GM10847 (cell line): ENCODE results near the gene PRR35.

Experiments
- POLR2A ChIP-seq: IDR thresholded peaks from 2 replicates; pipeline ENCODE4 v1.6.1; 2011; ENCODE audit not compliant: insufficient read length; ENCODE audit errors: extremely low read depth

The PRR35 gene

DNA sequence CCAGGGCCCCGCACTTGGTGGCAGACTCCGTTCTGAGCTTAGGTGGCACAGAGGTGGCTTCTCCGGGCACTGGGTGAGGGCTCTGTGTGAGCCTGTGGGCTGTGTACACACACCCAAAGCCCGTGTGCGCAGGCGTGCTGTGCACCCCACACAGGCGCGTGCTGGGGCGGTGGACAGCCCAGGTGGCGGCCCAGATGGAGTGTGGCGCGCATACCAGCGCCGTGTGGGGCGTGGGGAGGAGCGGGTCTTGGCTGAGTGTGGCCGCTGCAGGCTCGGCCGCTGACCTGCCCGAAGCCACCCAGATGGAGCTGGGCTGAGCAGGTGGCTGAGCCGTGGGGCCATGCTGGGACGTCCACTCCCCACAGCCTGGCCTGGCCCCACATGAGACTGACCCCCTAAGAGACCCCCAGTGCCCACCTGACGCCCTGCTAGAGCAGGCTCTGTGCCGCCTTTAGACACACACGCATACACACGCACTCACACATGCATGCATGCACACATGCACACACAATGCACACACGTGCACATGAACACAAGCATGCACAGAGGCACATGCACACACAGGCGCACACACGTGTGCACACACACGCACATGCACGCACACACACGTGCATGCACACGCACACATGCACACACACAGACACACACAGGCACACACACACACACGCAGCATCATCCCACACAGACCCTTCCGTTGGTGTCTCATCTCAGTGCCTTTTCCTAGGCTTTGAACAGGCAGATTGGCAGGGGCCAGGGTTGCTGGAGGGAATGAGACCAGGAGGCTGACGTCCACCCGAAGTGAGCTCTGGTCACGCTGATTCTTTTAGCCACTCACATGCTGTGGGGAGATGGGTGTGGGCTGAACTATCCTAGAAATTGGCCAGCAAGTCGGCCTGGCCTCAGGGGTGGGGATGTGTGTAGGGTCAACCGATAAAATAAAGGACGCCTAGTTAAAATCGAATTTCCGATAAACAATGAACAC is 2.1 kb downstream of the PRR35 start:
- TF ChIP-seq POLR2A = no peak

DNA sequence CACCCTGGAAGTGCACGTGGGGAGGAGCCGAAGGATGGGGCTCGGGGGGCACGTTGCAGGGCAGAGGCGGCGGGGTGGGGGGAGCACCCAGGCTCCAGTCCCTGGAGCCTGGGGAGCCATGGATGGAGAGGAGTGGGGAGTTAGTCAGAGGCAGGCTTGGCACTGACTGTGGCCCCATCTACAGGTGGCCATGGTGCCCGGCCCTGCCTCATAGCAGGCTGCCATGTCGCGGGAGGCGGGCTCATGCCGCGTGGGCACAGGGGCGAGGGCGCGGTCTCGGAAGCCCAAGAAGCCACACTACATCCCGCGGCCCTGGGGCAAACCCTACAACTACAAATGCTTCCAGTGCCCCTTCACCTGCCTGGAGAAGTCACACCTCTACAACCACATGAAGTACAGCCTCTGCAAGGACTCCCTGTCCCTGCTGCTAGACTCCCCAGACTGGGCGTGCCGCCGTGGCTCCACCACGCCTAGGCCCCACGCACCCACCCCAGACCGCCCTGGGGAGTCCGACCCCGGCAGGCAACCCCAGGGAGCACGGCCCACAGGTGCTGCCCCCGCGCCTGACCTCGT is 3.0 kb downstream of the PRR35 start:
- TF ChIP-seq POLR2A = no peak

DNA sequence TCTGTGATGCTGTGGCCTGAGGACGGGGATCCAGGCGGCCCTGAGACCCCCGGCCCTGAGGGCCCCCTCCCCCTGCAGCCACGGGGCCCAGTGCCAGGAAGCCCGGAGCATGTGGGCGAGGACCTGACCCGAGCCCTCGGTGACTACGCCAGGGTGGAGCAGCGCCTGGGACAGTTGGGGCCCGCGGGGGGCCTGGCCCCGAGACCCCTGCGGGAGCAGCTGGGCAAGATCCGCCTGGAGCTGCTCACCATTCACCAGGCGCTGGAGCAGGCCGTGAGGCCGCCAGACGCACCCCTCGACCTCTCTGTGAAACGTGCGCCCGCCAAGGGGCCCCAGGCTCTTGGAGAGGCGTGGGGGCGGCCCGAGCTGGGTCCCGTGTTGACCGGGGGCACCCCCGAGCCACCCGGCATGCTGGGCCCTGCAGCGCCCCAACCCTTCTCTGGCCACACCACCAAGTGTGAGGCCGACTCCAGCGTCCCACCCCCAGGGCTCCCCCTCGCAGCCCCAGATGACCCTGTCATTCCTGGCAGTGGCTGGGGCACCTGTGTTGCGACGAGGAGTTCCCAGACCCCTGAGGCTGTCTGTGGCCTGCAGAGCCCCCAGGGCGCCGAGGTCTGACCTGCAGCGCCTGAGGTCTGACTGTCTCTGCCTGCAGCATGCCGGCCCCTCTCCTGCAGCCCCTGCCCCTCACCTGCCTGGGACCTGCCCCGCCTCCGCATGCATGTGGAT is 4.7 kb downstream of the PRR35 start:
- no peak for TF ChIP-seq POLR2A

DNA sequence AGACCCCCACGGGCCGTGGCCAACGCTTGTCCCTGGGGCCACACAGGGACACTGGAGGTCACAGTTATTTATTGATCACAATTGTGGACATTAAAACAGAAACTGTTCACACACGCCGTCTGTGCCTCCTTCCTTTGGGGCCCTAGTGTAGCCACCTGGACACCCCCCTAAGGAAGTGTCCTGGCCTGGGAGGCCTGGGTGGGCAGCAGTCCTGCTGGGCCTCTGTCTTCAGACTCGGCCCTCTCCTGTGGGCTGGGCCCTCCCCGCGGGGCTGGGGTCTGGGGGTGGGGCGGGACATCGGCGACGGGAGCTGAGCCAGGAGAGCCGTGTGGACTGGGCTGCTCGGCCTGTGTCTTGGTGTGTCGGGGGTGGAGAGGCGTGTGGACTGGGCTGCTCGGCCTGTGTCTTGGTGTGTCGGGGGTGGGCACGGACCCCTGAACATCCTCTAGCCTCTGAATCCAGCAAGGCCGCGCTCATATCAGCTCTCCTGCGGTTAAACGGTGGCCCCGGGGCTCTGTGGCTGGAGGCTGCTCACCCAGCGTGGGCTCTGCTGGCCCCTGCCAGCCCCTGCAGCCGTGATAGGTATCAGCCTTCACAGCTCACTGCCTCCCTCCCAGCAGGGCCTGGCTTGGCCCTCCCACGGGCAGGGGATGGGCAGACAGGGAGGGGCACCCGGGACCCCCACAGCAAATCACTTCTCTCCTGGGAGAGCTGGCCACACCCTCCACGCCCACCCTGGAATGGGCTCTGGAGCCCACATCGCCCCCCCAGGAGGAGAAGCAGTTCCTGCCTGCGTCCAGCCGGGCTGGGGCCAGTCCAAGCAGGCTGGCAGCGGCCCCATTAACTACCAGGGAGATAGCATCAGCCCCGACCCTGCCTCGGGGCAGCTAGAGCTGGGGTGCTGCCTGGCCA is 5.5 kb downstream of the PRR35 start:
- no peak for TF ChIP-seq POLR2A

DNA sequence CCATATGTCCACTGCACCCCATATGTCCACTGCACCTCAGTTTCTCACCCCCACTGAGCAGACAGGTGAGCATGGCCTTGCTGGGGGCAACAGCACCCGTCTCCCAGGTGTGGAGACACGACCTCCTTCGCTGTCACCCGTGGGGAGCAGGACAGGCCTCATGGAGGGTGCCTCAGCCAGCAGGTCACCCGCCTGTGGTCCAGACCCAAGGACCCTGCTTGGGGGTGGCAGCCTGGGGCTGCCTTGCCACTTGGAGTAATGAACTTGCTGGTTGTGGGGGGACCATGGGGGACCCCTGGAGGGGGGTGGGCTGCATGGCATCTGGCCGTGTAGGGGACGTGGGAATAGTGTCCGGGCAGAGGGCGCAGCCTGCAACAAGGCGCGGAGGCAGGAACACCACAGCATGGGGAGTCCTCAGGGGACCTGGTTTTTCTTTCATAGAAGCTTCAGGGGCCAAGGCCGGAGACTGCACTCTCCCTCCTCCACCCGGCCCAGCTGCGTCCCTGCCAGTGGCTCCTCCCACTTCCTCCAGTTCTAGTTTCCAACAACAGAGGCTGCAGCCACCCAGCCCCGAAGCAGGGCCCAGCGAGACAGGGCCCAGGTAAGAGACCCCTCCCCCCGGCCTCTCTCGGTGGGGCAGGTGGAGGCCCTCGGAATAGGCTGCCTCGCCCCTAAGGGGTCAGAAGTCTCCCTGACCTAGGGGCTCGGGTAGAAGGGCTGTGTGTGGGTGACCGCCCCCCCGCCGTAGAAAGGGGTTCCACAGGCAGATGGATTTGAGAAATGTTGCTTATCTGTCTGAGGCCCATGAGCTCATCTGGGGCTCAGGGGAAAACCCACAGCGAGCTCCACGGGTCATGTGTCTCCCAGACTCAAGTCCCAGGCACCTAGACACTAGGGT is 6.5 kb downstream of the PRR35 start, which contains the start of gene NHLRC4:
NHLRC4 (plus strand) TSS at position 531 of the 898 bp plus-strand sequence. CDS start 1,043 bp downstream, outside the sequence.
- TF ChIP-seq POLR2A = peak; percentile 38

DNA sequence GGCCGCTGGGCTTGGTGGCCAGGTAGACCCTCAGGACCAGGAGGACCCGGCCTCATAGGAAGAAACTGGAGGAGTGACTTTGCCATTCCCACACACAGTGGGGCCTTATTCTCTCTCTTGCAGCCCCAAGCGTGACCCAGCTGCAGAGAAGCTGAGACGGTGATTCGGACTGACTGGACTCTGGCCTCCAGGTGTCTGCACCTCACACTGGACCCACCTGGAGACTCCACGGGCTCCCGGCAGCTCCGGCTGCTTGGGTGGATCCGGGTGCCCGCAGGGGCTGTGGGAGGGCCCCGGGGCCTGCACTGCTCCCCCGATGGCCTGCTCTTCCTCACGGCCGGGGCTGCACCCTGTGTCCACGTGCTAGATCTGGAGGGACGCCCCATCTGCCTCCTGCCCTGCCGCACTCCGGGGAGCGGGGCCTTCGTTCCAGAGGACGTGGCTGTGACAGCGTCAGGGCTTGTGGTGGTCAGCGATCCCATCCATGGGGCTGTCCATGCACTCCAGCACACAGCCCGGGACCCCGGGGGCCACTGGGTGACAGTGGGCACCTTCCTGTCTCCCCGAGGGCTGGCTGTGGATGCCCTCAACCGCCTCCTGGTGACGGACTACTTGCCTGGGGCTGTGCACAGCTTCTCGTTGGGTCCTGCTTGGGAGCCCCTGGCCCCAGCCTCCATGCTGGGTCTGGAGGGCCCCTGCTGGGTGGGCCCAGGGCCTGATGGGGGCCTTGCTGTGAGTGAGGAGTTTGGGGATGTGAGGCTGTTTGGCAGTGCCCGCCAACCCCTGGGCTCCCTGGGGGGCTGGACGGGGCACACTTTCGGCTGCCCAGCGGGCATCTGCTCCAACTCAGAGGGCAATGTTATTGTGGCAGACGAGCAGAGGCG is 7.4 kb downstream of the PRR35 start:
- no peak for TF ChIP-seq POLR2A

DNA sequence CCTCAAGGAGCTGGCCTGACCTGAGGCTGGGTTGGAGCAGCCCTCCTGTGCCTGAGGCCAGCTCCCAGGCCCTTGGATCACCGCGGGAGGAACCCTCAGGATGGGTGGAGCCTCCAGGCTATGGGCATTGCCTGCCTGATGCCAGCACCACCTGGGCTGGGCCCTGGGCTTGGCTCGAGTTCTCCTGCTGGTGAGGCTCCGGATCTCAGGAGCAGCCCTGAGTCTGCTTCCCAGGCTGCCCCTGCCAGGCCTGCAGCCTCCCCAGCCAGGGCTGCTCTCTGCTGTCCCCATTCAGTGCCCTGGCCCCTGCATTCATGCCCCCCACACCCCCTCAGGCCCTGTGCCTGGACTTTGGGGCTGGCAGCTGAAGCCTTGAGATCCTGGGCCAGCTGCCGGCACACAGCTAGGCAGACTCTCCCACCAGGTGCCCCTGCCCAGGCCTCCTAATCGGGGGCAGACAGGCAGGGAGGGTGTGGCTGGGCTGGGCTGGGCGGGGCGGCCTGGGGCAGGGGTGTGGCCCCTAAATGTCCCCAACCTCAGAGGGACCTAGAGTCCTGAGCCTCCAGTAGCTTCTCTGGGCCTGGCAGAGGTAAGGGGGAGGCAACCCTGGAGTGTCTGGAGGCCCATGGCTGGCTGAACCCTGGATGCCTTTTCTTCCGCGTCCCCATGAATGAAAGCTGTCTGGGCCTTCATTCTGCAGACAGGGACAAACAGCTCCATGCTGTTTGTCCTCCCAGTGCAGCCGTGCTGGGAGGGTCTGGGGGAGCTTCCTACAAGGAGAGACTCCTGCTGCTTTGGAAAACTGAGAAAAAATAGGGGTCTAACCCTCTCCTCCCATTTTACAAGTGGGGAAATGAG is 8.4 kb downstream of the PRR35 start:
- no peak for TF ChIP-seq POLR2A

DNA sequence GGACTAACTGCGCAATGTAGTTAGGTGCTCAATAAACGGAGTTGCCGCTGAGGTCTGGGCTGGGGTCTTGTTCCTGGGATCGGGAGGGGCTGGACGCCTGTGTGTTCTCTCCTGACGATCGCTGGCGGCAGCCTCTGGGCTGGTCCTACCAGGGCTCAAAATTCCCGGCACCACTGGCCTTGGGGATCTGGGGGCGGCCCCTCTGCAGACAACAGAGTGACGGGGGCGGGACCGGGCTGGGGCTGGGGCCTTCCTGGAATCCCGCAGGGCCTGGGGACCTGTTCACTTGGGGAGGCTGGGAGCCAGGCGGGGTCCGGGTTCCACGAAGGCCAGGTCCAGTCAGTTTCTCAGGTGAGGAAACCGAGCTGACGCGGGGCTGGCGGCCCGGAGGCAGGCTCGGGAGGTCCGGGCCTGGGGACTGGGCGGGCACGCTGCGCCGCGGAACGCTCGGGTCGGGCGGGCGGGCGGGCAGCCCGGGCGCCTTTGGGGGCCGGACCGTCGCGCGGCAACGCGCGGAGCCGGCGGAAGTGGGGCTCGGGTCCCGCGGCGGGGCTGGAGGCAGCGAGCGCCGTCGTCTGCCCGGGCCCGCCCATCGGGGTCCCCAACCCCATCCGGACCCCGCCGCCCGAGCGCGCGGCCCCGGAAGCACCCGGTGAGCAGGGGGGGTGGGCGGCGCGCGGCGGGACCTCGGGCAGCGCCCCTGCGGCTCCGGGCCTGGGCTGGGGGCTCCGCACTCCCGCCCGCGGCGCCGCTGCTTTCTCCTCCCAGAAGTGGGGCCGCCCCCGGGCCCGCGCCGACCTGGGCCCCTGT is 9.5 kb downstream of the PRR35 start, which contains the start of gene PIGQ:
PIGQ (plus strand) TSS at position 524 of the 810 bp plus-strand sequence. CDS start 4,107 bp downstream, outside the sequence.
- peak; percentile 42 for TF ChIP-seq POLR2A

DNA sequence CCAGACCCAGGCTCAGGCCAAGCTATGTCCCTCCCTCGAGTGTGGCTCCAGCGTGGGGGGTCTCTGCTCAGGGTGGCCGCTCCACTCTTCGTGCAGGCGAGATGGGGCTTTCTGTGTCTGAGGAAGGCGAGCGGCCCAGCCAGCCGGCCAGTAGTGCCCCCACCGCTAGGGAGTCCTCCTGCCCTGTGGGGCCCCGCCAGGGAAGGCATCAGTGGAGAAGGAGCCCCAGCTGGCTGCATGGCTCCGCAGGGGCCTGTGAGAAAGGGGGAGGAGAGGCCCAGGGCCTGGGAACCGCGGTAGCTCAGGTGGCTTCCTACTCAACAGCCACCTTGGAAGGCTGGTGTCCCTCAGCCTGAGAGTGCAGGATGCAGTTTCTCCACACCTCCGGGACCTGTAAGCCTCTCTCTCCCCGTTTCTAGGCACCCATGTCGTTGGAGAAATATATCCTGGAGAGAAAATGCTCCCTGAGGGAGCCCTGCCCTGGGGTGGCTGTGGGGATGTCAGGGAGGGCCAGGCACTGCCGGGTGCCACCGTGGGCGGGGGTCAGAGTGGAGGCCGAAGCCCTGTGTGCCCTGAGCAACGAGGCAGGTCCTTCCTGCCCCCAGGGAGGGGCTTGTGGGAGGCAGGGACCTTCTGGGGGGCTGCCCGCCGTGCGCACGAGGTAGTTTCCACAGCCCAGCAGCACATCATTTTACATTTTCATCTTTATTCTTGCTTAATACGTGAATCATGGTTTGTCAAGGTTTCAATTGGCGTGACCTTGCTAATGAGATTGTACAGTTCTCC is 12.9 kb downstream of the PRR35 start:
- no peak for TF ChIP-seq POLR2A
